GM19035 (cell line): ENCODE results near the gene TLL2.
A peak's percentile ranks its signal among the peaks of the same experiment; 100 is the strongest.

Experiments used
- ATAC-seq: cut with Tn5 transposase; IDR thresholded peaks from one replicate; pipeline ENCODE4 v1.9.1; 2021; ENCODE audit not compliant: unreplicated experiment

Gene TLL2

GRCh38 chr10:96401036-96401435, 112.7 kb downstream of the TLL2 start:
- ATAC-seq = no peak

GRCh38 chr10:96400465-96400864, 113.3 kb downstream of the TLL2 start:
- ATAC-seq = no peak

- no peak for ATAC-seq
These were observed 115.8 kb downstream of the TLL2 start for GRCh38 chr10:96397902-96398301.

- ATAC-seq = no peak
These were observed 117.5 kb downstream of the TLL2 start for GRCh38 chr10:96395931-96396877.

- ATAC-seq = no peak
These were observed 123.3 kb downstream of the TLL2 start for GRCh38 chr10:96390460-96390864.

- no peak for ATAC-seq
These were observed 123.9 kb downstream of the TLL2 start for GRCh38 chr10:96389785-96390184.

- no peak for ATAC-seq
These were observed 126.1 kb downstream of the TLL2 start for GRCh38 chr10:96387601-96388000.

- no peak for ATAC-seq
These were observed 126.6 kb downstream of the TLL2 start for GRCh38 chr10:96387161-96387560.

GRCh38 chr10:96384506-96384905, 129.2 kb downstream of the TLL2 start:
- ATAC-seq = no peak

GRCh38 chr10:96380821-96381220, 132.9 kb downstream of the TLL2 start:
- no peak for ATAC-seq

GRCh38 chr10:96379758-96380157, 134.0 kb downstream of the TLL2 start:
- ATAC-seq = no peak

- no peak for ATAC-seq
These were observed 135.0 kb downstream of the TLL2 start for GRCh38 chr10:96378741-96379140.

GRCh38 chr10:96377816-96378294, 135.9 kb downstream of the TLL2 start:
- ATAC-seq = no peak

GRCh38 chr10:96376483-96376882, 137.2 kb downstream of the TLL2 start:
- ATAC-seq = no peak

GRCh38 chr10:96374985-96375830, 138.5 kb downstream of the TLL2 start:
- peak; percentile 69 for ATAC-seq

- no peak for ATAC-seq
These were observed 139.1 kb downstream of the TLL2 start for GRCh38 chr10:96374639-96374984.

- no peak for ATAC-seq
These were observed 139.7 kb downstream of the TLL2 start for GRCh38 chr10:96374004-96374403.

- no peak for ATAC-seq
These were observed 142.4 kb downstream of the TLL2 start for GRCh38 chr10:96371356-96371755.

GRCh38 chr10:96370584-96371157, 143.1 kb downstream of the TLL2 start:
- ATAC-seq = no peak

- ATAC-seq = no peak
These were observed 143.7 kb downstream of the TLL2 start for GRCh38 chr10:96369890-96370583.

GRCh38 chr10:96368971-96369370, 144.8 kb downstream of the TLL2 start:
- ATAC-seq = no peak
